ENCODE measurements around the gene CCDC27.
"Not testable (repeated sequence)": the region's sequence is repeated elsewhere in the genome, so short reads cannot be mapped to it uniquely, and the experiment has no call there.

The CCDC27 gene

GRCh38 chr1:3744646-3745045 lies 7.6 kb upstream of the CCDC27 start:
- Histone ChIP-seq H3K36me3 (ENCODE audit: insufficient read depth, insufficient read length, low read length) (peaks cover 51% of the 10 kb centered on the region), H3K9ac (ENCODE audit: insufficient read length, low read depth) (peak overlapping the region; percentile 32)

GRCh38 chr1:3745071-3745470 lies 7.2 kb upstream of the CCDC27 start:
- Histone ChIP-seq H3K9me3 (ENCODE audit: insufficient read depth, low read length) (no peaks in the 10 kb centered on the region), H3K4me3 (ENCODE audit: insufficient read length, low read depth) (no peak overlapping the region), H3K9ac (ENCODE audit: insufficient read length, low read depth) (peak overlapping the region; percentile 72), H3K36me3 (ENCODE audit: insufficient read depth, insufficient read length, low read length) (peaks cover 47% of the 10 kb centered on the region), H3K4me1 (ENCODE audit: insufficient read depth, insufficient read length) (peaks cover 19% of the 10 kb centered on the region), H3K27me3 (ENCODE audit: insufficient read depth, insufficient read length) (no peaks in the 10 kb centered on the region)
- DNase-seq (ENCODE audit: low read depth, low spot score), result no peak
- TF ChIP-seq ZNF274 (IDR thresholded peaks at IDR 0.05; ENCODE audit: low read depth, low read length) (no peak), YY1 (IDR thresholded peaks at IDR 0.05; ENCODE audit: insufficient read depth, insufficient read length) (no peak), SUZ12 (IDR thresholded peaks at IDR 0.05; ENCODE audit: extremely low read depth, insufficient read depth, insufficient read length) (no peak)

More at GRCh38 chr1:3744646-3745045, 7.6 kb upstream of the CCDC27 start:
- Histone ChIP-seq H3K4me1 (ENCODE audit: insufficient read depth, insufficient read length) (peaks cover 19% of the 10 kb centered on the region), H3K4me3 (ENCODE audit: insufficient read length, low read depth) (no peak overlapping the region), H3K27me3 (ENCODE audit: insufficient read depth, insufficient read length) (no peaks in the 10 kb centered on the region), H3K9me3 (ENCODE audit: insufficient read depth, low read length) (no peaks in the 10 kb centered on the region)
- TF ChIP-seq ZNF274 (IDR thresholded peaks at IDR 0.05; ENCODE audit: low read depth, low read length), result no peak
- no peak for TF ChIP-seq SUZ12 (IDR thresholded peaks at IDR 0.05; ENCODE audit: extremely low read depth, insufficient read depth, insufficient read length)
- no peak for TF ChIP-seq YY1 (IDR thresholded peaks at IDR 0.05; ENCODE audit: insufficient read depth, insufficient read length)
- no peak for DNase-seq (ENCODE audit: low read depth, low spot score)

GRCh38 chr1:3745590-3746381 lies 6.5 kb upstream of the CCDC27 start:
- H3K9me3 ChIP-seq (ENCODE audit: insufficient read depth, low read length), result no peaks in the 10 kb centered on the region
- peaks cover 41% of the 10 kb centered on the region for H3K36me3 ChIP-seq (ENCODE audit: insufficient read depth, insufficient read length, low read length)
- H3K4me1 ChIP-seq (ENCODE audit: insufficient read depth, insufficient read length), result peaks cover 19% of the 10 kb centered on the region
- H3K9ac ChIP-seq (ENCODE audit: insufficient read length, low read depth), result peak overlapping the region; percentile 85
- no peak for TF ChIP-seq YY1 (IDR thresholded peaks at IDR 0.05; ENCODE audit: insufficient read depth, insufficient read length)
- no peak for TF ChIP-seq ZNF274 (IDR thresholded peaks at IDR 0.05; ENCODE audit: low read depth, low read length)
- TF ChIP-seq SUZ12 (IDR thresholded peaks at IDR 0.05; ENCODE audit: extremely low read depth, insufficient read depth, insufficient read length), result no peak
- H3K27me3 ChIP-seq (ENCODE audit: insufficient read depth, insufficient read length), result no peaks in the 10 kb centered on the region
- peak overlapping the region; percentile 78 for H3K4me3 ChIP-seq (ENCODE audit: insufficient read length, low read depth)
- no peak for DNase-seq (ENCODE audit: low read depth, low spot score)

- Histone ChIP-seq H3K4me1 (ENCODE audit: insufficient read depth, insufficient read length) (peaks cover 19% of the 10 kb centered on the region), H3K27me3 (ENCODE audit: insufficient read depth, insufficient read length) (no peaks in the 10 kb centered on the region), H3K9me3 (ENCODE audit: insufficient read depth, low read length) (no peaks in the 10 kb centered on the region), H3K4me3 (ENCODE audit: insufficient read length, low read depth) (peak overlapping the region; percentile 78), H3K9ac (ENCODE audit: insufficient read length, low read depth) (peak overlapping the region; percentile 85), H3K36me3 (ENCODE audit: insufficient read depth, insufficient read length, low read length) (peaks cover 38% of the 10 kb centered on the region)
- TF ChIP-seq ZNF274 (IDR thresholded peaks at IDR 0.05; ENCODE audit: low read depth, low read length) (no peak), YY1 (IDR thresholded peaks at IDR 0.05; ENCODE audit: insufficient read depth, insufficient read length) (no peak), SUZ12 (IDR thresholded peaks at IDR 0.05; ENCODE audit: extremely low read depth, insufficient read depth, insufficient read length) (no peak)
- DNase-seq (ENCODE audit: low read depth, low spot score), result peak; percentile 36
Observed at GRCh38 chr1:3746389-3746829, 5.8 kb upstream of the CCDC27 start.

GRCh38 chr1:3746830-3747521 lies 5.3 kb upstream of the CCDC27 start:
- peaks cover 33% of the 10 kb centered on the region for H3K36me3 ChIP-seq (ENCODE audit: insufficient read depth, insufficient read length, low read length)
- TF ChIP-seq YY1 (IDR thresholded peaks at IDR 0.05; ENCODE audit: insufficient read depth, insufficient read length) (no peak), SUZ12 (IDR thresholded peaks at IDR 0.05; ENCODE audit: extremely low read depth, insufficient read depth, insufficient read length) (no peak), ZNF274 (IDR thresholded peaks at IDR 0.05; ENCODE audit: low read depth, low read length) (no peak)
- no peaks in the 10 kb centered on the region for H3K27me3 ChIP-seq (ENCODE audit: insufficient read depth, insufficient read length)
- DNase-seq (ENCODE audit: low read depth, low spot score), result peak; percentile 76
- peak overlapping the region; percentile 85 for H3K9ac ChIP-seq (ENCODE audit: insufficient read length, low read depth)
- H3K4me1 ChIP-seq (ENCODE audit: insufficient read depth, insufficient read length), result peaks cover 19% of the 10 kb centered on the region
- H3K9me3 ChIP-seq (ENCODE audit: insufficient read depth, low read length), result no peaks in the 10 kb centered on the region
- peak overlapping the region; percentile 78 for H3K4me3 ChIP-seq (ENCODE audit: insufficient read length, low read depth)

GRCh38 chr1:3747522-3747848 lies 4.8 kb upstream of the CCDC27 start:
- Histone ChIP-seq H3K4me3 (ENCODE audit: insufficient read length, low read depth) (no peak overlapping the region), H3K9me3 (ENCODE audit: insufficient read depth, low read length) (no peaks in the 10 kb centered on the region), H3K4me1 (ENCODE audit: insufficient read depth, insufficient read length) (peaks cover 19% of the 10 kb centered on the region), H3K36me3 (ENCODE audit: insufficient read depth, insufficient read length, low read length) (peaks cover 28% of the 10 kb centered on the region), H3K27me3 (ENCODE audit: insufficient read depth, insufficient read length) (no peaks in the 10 kb centered on the region), H3K9ac (ENCODE audit: insufficient read length, low read depth) (no peak overlapping the region)
- DNase-seq (ENCODE audit: low read depth, low spot score), result no peak
- TF ChIP-seq ZNF274 (IDR thresholded peaks at IDR 0.05; ENCODE audit: low read depth, low read length) (no peak), YY1 (IDR thresholded peaks at IDR 0.05; ENCODE audit: insufficient read depth, insufficient read length) (no peak), SUZ12 (IDR thresholded peaks at IDR 0.05; ENCODE audit: extremely low read depth, insufficient read depth, insufficient read length) (no peak)

- Histone ChIP-seq H3K9me3 (ENCODE audit: insufficient read depth, low read length) (no peaks in the 10 kb centered on the region), H3K27me3 (ENCODE audit: insufficient read depth, insufficient read length) (no peaks in the 10 kb centered on the region), H3K4me3 (ENCODE audit: insufficient read length, low read depth) (no peak overlapping the region), H3K4me1 (ENCODE audit: insufficient read depth, insufficient read length) (peaks cover 19% of the 10 kb centered on the region), H3K9ac (ENCODE audit: insufficient read length, low read depth) (no peak overlapping the region), H3K36me3 (ENCODE audit: insufficient read depth, insufficient read length, low read length) (peaks cover 24% of the 10 kb centered on the region)
- TF ChIP-seq SUZ12 (IDR thresholded peaks at IDR 0.05; ENCODE audit: extremely low read depth, insufficient read depth, insufficient read length) (no peak), ZNF274 (IDR thresholded peaks at IDR 0.05; ENCODE audit: low read depth, low read length) (no peak)
- DNase-seq (ENCODE audit: low read depth, low spot score), result no peak
Observed at GRCh38 chr1:3747903-3748302, 4.3 kb upstream of the CCDC27 start.

- H3K36me3 ChIP-seq (ENCODE audit: insufficient read depth, insufficient read length, low read length), result peaks cover 19% of the 10 kb centered on the region
- H3K9me3 ChIP-seq (ENCODE audit: insufficient read depth, low read length); H3K27me3 ChIP-seq (ENCODE audit: insufficient read depth, insufficient read length); H3K9ac ChIP-seq (ENCODE audit: insufficient read length, low read depth); H3K4me3 ChIP-seq (ENCODE audit: insufficient read length, low read depth); DNase-seq (ENCODE audit: low read depth, low spot score): not testable (repeated sequence)
- peaks cover 17% of the 10 kb centered on the region for H3K4me1 ChIP-seq (ENCODE audit: insufficient read depth, insufficient read length)
Observed at GRCh38 chr1:3748316-3748900, 3.8 kb upstream of the CCDC27 start.

Data from NT2/D1 (cell line).